ENCODE results near the gene CNOT3. TPM values are rescaled to one million over a fixed set of nuclear protein-coding genes. Genes with fewer than 3 reads are reported as not detected.

CNOT3 gene
- total and polyA plus RNA-seq, 2 of the 13 experiments (the other 11 are each of a cell fraction or from before 2014, with no cell fraction given): 4.3 to 5.8 TPM

DNA sequence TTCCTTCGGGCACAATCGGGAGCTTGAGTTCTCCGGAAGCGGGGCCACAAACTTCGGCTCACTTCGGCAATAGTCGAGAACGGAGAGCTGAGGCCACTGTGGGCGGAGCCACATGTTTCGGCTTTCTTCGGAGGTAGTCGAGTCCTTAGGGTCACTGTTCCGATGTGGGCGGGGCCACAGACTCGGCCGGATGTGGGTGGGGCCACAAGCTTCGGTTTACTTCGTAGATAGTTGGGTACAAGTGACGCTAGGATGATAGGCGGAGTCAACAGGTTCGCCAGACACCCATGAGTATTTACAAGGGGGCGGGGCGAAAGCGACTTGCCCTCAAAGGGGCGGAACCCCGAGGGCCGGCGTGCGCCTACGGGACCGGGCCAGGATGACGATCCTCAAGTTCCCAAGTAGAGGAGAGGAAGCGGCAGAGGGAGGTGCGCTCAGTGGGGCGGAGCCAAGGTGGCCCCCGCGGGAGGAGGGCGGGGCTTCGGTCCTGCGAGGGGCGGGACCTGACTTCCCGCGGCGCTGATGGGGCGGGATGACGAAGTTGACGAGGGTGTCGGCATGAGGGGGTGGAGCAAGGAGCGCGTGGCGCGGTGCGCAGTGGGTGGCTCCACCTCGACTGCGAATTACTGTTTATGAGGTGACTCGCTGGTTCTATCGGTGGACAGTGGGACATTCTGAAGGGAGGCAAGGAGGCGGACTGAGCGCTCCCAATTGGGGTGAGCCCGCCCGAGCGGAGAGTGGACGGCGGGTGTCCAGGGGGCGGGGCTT, 52.4 kb downstream of the CNOT3 start (continued):
- TF ChIP-seq, protein P1, sequence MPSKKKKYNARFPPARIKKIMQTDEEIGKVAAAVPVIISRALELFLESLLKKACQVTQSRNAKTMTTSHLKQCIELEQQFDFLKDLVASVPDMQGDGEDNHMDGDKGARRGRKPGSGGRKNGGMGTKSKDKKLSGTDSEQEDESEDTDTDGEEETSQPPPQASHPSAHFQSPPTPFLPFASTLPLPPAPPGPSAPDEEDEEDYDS (CRISPR knock-in tag; IDR thresholded peaks at IDR 0.05): peak; percentile 55
- no peak for TF ChIP-seq ZNF737 (CRISPR knock-in tag; IDR thresholded peaks at IDR 0.05; ENCODE audit: borderline replicate concordance)
- peak; percentile 17 for TF ChIP-seq CBX1 (IDR thresholded peaks at IDR 0.05; ENCODE audit: low read depth)
- 0 out of 2 replicates have a peak, but pooled peaks have one; percentile 6 for TF ChIP-seq ZBTB3 (CRISPR knock-in tag; IDR thresholded peaks at IDR 0.05; ENCODE audit: borderline replicate concordance, low read depth)
- TF ChIP-seq SP140L (CRISPR knock-in tag; IDR thresholded peaks at IDR 0.05; ENCODE audit: borderline replicate concordance): no peak
- no peak for TF ChIP-seq ZNF24 (IDR thresholded peaks at IDR 0.05)
- TF ChIP-seq ZNF563 (CRISPR knock-in tag; IDR thresholded peaks at IDR 0.05): no peak
- TF ChIP-seq EEA1 (CRISPR knock-in tag; IDR thresholded peaks at IDR 0.05; ENCODE audit: borderline replicate concordance): no peak
- TF ChIP-seq MBD4 (IDR thresholded peaks at IDR 0.05; ENCODE audit: borderline replicate concordance, low read length): no peak
- TF ChIP-seq, protein P2, sequence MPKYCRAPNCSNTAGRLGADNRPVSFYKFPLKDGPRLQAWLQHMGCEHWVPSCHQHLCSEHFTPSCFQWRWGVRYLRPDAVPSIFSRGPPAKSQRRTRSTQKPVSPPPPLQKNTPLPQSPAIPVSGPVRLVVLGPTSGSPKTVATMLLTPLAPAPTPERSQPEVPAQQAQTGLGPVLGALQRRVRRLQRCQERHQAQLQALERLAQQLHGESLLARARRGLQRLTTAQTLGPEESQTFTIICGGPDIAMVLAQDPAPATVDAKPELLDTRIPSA (CRISPR knock-in tag; IDR thresholded peaks at IDR 0.05; ENCODE audit: borderline replicate concordance): no peak
- TF ChIP-seq RBM39 (IDR thresholded peaks at IDR 0.05; ENCODE audit: low read depth, low read length, poor library complexity, severe bottlenecking): no peak
- no peak for TF ChIP-seq ZNF446 (CRISPR knock-in tag; IDR thresholded peaks at IDR 0.05)
- no peak for TF ChIP-seq PCBP2 (optimal IDR thresholded peaks at IDR 0.05; ENCODE audit: low read depth, low read length, poor library complexity, severe bottlenecking)
- TF ChIP-seq SRSF4 (IDR thresholded peaks at IDR 0.05; ENCODE audit: low read depth, low read length, poor library complexity, severe bottlenecking): no peak
- 0 out of 2 replicates have a peak, but pooled peaks have one; percentile 29 for TF ChIP-seq ZNF556 (CRISPR knock-in tag; IDR thresholded peaks at IDR 0.05; ENCODE audit: borderline replicate concordance)
- TF ChIP-seq ATF7-NPFF (CRISPR knock-in tag; IDR thresholded peaks at IDR 0.05; ENCODE audit: low read depth): no peak
- TF ChIP-seq CAMTA2 (CRISPR knock-in tag; IDR thresholded peaks at IDR 0.05; ENCODE audit: borderline replicate concordance): no peak
- no peak for TF ChIP-seq THYN1 (CRISPR knock-in tag; IDR thresholded peaks at IDR 0.05; ENCODE audit: borderline replicate concordance, low read depth)
- no peak for TF ChIP-seq ZNF367 (CRISPR knock-in tag; IDR thresholded peaks at IDR 0.05; ENCODE audit: borderline replicate concordance)
- TF ChIP-seq ATF7 (IDR thresholded peaks at IDR 0.05): 0 out of 2 replicates have a peak, but pooled peaks have one; percentile 17
- peak; percentile 30; the same call in 1 of the 2 replicates for TF ChIP-seq ATF7 (CRISPR knock-in tag; IDR thresholded peaks at IDR 0.05)
- TF ChIP-seq, protein P3, sequence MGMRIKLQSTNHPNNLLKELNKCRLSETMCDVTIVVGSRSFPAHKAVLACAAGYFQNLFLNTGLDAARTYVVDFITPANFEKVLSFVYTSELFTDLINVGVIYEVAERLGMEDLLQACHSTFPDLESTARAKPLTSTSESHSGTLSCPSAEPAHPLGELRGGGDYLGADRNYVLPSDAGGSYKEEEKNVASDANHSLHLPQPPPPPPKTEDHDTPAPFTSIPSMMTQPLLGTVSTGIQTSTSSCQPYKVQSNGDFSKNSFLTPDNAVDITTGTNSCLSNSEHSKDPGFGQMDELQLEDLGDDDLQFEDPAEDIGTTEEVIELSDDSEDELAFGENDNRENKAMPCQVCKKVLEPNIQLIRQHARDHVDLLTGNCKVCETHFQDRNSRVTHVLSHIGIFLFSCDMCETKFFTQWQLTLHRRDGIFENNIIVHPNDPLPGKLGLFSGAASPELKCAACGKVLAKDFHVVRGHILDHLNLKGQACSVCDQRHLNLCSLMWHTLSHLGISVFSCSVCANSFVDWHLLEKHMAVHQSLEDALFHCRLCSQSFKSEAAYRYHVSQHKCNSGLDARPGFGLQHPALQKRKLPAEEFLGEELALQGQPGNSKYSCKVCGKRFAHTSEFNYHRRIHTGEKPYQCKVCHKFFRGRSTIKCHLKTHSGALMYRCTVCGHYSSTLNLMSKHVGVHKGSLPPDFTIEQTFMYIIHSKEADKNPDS (CRISPR knock-in tag; IDR thresholded peaks at IDR 0.05): no peak
- no peak for TF ChIP-seq ZNF460 (CRISPR knock-in tag; IDR thresholded peaks at IDR 0.05; ENCODE audit: borderline replicate concordance)
- TF ChIP-seq ZNF256 (CRISPR knock-in tag; conservative IDR thresholded peaks at IDR 0.05): no peak
- TF ChIP-seq, protein P4, sequence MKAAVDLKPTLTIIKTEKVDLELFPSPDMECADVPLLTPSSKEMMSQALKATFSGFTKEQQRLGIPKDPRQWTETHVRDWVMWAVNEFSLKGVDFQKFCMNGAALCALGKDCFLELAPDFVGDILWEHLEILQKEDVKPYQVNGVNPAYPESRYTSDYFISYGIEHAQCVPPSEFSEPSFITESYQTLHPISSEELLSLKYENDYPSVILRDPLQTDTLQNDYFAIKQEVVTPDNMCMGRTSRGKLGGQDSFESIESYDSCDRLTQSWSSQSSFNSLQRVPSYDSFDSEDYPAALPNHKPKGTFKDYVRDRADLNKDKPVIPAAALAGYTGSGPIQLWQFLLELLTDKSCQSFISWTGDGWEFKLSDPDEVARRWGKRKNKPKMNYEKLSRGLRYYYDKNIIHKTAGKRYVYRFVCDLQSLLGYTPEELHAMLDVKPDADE (CRISPR knock-in tag; IDR thresholded peaks at IDR 0.05): no peak
- no peak for TF ChIP-seq ZNF720 (CRISPR knock-in tag; IDR thresholded peaks at IDR 0.05)

All from HepG2 (cell line).